ENCODE data around the gene GRM7.

GRCh38 chr3:7737263-7737662 is 876.3 kb downstream of the GRM7 start:
- no peak for TF ChIP-seq CTCF (IDR thresholded peaks at IDR 0.05)
- TF ChIP-seq POLR2A (IDR thresholded peaks at IDR 0.05): no peak

Measured in body of pancreas (tissue), 4 donors.